GM18907 (cell line): ENCODE results near the gene TRABD.

ENCODE experiments used
- ATAC-seq: cut with Tn5 transposase; IDR thresholded peaks from one replicate; pipeline ENCODE4 v1.9.1; 2021; ENCODE audit warnings: mild to moderate bottlenecking, moderate library complexity; ENCODE audit not compliant: unreplicated experiment

The TRABD gene

DNA sequence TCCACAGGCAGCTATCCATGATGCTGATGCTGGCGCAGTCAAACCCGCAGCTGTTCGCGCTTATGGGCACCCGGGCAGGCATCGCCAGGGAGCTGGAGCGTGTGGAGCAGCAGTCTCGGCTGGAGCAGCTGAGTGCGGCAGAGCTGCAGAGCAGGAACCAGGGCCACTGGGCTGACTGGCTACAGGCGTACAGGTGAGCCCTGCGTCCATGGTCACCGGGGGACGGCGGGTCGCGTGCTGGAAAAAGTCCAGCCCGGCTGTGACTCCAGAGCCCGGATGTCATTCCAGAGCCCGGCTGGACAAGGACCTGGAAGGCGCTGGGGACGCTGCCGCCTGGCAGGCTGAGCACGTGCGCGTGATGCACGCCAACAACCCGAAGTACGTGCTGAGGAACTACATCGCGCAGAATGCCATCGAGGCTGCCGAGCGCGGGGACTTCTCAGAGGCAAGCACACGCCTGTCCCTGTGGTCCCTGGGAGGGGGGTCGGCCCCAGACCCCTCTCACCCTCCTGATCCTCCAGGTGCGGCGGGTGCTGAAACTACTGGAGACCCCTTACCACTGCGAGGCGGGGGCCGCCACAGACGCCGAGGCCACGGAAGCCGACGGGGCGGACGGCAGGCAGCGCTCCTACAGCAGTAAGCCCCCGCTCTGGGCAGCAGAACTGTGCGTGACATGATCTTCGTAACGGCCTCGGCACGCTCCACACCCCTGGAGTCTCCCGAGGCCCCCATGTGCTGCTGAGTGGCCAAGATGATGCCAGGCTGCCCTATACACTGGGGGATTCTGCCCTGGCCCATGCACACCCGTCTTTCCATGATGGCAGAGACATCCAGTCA is 31.2 kb downstream of the TRABD start:
- ATAC-seq = no peak

DNA sequence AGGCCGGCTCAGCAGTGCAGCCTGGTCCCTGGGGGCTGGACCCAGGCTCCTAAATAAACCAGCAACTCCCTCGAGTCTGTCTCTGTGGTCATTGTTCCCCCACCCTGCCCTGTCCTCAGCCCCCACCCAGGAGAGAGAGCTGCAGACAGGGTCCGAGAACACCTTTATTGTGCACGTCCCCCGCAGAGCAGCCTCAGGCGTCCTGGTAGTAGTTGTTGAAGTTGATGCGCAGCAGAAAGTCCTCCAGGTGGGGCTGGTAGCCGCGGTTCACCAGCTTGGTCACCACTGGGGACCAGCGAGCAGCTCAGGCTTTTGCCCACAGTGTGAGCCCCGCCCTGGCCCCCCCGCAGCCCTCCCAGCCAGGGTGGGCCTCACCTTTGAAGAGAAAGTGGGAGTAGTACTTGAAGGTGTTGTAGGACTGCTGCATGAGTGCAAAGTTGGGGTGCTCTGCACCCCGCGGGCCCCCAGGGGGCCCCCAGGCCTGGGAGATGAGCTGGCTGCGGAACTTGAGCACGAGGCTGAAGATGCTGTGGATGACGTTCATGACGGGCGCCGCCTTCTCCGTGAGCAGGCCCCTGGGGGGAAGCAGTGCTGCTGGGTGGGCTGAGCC is 31.9 kb downstream of the TRABD start:
- ATAC-seq = no peak

DNA sequence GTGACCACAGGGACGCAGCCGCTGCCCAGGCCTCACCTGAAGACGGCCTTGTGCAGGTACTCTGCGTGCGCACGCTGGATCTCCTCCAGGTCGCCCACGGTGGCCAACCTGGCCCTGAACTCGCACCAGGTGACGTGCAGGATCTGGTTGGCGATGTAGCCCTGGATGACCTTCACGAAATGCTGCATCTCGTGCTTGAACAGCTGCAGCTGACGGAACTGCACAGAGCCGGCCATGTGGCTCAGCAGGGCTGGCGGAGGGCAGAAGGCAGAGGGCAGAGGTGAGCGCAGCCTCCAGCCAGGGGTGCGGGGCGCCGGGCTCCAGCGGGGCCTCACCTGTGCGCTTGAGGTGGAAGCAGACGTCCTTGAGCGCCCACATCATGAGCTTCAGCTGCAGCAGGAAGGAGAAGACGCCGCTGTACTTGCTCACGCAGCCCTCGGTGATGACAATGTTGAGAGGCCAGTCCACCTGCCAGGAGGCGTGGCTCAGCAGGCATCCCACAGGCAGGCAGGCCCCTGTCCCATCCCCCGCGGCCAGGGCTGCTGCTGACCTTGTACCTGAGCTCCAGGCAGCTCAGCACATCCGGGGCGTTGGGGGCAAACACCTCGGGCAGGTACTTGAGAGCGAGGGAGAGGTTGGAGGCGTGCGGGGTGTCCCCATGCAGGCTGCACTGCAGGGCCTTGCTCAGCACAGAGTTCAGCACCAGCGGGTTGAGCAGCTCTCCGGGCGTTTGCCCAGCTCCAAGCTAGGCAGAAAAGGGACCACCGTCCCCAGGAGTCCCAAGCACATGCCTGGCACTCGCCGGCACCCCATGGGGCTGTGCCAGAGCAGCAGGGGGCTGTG is 32.7 kb downstream of the TRABD start:
- ATAC-seq = no peak

DNA sequence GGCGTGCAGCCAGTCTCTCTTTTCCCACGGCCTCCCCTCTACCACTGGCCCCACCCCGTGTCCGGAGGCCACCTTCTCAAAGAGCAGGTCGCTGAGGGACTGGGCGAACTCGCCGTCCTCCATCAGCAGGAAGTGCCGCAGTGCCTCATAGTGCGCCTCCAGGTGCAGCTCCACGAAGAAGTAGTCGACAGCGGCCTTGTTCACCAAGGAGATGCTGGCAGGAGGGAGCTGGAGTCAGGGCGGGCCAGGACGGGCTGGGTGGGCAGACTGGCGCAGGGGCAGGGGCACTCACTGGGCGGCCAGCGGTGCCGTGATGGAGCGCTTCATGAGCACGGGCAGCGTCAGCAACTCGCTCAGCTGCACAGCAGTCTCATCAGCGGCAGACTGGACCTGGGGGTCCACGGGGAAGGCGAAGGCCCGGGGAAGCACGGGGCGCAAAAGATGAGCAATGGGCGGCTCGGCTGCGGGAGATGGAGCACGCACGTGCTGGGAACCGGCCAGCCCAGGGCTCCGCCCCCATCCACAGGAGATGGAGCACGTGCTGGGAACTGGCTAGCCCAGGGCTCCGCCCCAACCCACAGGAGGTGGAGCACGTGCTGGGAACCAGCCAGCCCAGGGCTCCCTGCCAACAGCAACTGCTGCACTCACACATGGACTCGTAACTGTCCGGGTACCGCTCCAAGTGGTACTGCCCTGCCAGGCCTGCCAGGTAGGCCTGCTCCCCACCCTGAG is 33.4 kb downstream of the TRABD start:
- ATAC-seq = no peak

DNA sequence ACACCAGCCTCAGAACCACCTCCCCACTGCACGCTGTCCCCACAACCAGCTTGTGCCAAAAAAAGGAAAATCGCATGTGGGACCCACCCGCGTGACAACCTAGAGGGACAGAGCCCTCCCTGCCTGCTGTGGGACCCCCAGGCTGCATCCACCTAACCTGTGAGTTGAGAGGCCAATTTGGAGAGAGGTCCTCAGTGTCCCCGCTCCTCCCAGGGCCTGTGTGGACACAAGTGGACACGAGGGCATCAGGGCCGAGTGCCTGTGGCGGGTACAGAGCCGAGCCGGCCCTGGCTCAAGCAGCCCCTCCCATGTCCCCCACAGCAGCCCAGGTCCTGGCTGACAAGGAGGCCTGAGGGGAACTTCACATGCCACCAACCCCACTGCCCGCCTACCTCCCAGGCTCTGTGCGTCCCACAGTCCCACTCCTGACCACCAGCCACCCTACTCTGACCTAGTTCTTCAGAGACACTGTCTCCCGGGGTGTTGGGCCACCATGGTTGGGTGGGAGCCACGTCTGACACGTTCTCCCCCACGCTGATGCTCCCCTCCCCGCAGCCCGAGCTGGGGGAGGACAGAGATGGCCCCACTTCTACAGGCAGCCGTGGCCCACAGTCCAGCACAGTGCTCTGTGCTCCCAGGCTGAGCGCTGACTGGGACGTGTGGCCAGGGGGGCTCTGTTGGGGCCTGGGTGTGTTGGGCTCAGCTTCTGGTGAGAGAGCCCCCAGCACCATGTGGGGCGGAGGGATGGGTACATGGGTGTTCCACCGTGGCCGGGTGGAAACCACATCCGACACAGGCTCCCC is 34.3 kb downstream of the TRABD start:
- ATAC-seq = no peak

DNA sequence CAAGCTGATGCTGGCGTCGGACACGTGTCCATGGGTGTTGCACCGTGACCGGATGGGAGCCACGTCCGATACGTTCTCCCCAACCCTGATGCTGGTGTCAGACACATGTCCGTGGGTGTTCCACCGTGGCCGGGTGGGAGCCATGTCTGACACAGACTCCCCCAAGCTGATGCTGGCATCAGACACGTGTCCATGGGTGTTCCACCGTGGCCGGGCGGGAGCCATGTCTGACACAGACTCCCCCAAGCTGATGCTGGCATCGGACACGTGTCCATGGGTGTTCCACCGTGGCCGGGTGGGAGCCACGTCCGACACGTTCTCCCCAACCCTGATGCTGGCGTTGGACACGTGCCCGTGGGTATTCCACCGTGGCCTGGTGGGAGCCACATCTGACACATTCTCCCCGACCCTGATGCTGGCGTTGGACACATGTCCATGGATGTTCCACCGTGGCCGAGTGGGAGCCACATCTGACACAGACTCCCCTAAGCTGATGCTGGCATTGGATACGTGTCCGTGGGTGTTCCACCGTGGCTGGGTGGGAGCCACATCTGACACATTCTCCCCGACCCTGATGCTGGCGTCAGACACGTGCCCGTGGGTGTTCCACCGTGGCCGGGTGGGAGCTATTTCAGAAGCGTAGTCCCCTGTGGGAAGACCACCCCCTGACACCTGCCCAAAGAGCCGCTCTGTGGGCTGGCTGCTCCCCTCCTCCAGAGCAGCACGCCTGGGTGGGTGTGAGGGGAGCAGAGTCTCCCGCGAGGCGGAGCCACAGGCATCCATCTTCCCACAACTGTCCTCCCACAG is 35.1 kb downstream of the TRABD start:
- no peak for ATAC-seq

DNA sequence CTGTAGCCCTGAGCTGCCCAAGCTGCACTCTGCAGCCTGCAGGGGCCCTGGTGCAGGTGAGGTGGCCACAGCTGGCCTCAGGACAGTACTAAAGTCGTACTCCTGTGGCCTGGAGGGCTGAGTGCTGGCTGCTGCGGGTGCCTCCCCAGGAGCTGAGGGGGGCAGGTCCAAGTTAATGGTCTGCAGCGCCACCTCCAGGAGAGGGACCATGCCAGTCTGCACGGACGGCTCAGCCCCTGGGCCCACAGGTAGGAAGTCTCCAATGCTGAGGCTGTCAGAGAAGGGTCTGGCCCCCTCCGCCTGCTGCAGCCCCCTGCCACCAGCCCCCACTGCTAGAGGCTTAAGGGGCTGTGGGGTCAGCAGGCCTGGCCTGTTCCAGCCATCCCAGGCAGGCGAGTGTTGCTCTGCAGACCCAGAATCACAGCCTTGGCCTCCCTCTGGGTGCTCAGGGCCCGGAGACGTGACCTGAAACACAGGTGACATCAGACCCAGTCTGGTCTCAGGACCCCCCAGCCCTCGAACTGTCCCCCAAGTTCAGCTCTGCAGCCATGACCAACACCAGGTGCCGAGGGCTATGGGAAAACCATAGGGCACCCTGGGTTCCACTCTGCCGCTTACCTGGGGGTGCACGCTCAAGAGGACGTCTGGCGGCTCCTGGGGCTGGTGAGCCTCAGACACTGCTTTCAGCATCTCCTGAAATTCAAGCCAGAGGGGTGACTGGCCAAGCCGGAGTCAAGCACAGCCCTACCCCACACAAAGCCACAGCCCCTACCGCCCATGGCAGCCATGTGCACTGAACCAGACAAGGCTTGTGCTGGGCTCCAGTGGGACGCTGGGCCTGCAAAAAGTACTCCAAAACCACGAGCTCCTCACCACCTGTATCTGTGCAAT is 35.9 kb downstream of the TRABD start:
- ATAC-seq = no peak

DNA sequence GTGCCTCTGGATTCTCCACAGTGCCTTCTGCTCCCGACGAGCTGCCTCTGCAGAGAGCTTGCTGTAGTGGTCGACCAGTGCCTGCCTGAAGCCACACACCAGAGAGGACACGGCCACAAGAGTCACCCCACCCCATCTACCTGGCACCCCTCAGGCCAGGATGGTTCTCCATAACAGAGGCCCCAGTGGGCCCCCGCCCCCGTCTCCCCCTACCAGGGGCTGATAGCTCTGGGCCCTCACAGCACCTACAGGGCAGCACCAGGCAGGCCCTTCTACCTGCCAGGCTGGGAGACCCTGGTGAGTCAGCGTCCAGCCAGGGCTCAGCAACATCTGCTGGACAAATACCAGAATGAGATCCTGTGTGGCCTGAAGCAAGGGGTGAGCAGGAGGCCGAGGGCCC is 36.8 kb downstream of the TRABD start:
- no peak for ATAC-seq

DNA sequence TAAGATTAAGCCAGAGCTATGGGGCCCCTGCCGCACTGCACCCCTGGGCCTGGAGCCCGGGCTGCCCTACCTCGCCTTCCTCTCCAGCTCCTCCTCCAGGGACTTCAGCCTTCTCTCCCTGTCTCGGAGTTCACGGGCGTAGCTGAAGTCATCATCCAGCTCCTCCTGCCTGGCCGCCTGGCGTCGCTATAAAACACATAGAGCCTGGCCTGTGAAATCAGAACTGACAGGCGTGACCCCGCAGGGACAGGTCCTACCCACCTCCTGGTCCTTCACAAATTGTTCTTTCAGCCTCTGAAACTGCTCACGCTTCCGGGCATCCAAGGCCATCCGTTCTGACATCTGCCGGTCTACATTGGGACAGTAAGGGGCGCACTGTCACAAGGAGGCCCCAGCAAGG is 38.4 kb downstream of the TRABD start:
- ATAC-seq = no peak

DNA sequence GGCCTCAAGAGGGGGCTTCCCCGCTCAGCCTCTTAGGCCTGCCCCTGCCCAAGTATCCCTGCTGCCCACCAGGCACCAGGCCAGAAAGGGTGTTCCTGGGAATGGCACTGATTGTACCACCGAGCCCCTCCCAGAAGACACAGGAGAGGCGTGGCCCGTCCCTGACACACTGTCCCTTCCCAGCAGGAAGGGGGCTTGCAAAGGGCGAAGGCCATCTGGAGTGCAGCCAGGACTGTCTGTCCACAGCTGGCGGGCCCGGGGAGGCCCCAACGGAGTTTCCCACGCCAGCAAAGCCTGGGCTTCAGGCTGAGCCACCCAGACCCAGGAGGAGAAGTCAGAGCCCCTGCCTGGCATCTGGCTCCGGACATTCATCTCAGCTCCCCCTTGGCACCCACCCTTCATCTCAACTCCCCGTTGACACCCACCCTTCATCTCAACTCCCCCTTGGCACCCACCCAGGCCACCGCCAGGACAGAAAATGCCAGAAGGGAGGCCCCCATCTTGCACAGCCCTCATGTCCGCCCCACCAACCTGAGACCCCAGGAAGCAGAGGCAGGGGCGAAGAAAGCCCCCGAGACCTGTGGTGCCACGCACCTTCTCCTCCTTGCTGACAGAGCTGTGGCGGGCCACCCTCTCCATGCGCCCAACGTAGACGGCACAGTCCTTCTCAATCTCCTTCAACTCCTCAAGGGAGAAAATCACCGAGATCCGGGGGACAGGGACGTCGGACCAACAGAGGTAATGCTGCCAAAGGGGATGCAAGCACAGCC is 39.7 kb downstream of the TRABD start:
- ATAC-seq = no peak

DNA sequence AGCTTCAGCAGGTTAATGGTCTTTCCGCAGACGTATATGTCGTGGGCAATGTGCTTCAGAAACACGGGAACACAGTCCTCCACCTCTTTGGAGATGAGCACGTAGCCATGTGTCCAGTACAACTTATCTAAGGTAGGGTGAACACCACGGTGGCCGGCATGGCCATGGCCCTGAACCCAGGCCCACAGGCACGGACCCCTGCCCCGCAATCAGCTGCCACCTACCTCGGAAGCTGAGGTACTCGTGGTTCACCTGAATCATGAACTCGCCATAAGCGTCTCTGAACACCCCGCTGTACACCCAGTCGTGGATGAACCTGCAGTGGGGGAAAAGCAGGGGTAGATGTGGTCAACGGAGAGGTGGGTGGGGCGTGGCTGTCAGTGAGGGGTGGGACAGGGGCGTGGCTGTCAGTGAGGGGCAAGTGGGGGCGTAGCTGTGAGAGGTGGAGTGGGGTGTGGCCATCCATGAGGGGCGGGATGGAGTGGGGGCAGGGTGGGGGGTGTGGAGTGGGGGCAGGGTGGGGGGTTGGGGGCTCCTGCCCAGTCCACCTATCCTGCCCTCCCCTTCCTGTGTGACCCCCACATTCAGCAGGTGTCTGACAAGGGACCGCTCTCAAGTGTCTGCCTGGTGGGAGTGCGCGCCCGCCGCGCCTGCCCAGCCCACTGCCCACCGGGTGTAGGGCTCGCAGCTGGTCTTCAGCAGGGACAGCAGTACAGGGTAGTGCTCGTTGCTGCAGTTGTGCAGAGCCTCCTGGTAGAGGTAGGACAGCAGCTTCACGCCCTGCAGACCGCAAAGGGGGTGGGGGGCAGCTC is 40.6 kb downstream of the TRABD start:
- no peak for ATAC-seq

DNA sequence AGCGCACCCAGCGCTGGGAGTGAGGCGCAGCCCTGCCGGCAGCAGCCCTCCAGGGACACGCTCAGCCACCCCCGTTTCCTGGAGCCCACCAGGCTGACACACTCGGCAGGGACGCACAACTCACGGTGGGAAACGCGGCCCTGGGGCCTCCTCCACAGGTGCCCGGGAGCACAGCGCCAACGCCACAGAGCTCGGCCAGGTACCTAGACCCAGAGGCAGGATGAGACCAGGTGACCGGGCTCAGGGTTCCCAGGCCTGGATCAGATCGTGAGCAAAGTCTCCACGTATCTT is 41.1 kb downstream of the TRABD start:
- ATAC-seq = no peak

DNA sequence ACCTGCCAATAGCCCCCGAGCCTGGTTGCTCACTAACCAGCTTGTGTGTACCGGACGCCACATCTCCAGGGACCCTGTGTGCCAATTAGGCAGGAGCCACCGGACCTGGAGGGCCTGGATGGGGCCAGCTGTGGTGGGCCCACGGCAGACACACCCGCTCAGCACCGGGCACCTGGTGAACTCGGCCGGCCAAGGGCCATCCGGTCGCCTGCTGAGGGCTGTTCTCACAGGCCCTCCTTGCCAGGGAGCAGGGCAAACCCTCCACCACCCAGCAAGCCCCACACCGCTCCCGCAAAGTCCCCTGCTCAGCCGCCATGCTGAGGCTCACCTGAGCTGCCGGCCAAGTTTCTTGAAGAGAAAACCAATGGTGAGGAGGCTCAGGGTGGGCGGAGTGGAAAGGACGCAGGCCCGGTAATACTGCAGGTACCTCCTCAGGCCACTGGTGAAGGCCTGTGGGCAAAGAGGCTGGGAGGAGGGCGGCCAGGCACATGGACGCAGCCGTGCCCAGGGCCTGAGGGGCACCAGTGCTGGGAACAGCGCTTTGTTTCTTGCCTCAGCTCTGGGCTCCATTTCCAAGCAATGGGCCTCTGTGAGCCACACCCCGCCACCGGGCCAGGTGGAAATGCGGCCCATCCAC is 42.0 kb downstream of the TRABD start:
- ATAC-seq = no peak

DNA sequence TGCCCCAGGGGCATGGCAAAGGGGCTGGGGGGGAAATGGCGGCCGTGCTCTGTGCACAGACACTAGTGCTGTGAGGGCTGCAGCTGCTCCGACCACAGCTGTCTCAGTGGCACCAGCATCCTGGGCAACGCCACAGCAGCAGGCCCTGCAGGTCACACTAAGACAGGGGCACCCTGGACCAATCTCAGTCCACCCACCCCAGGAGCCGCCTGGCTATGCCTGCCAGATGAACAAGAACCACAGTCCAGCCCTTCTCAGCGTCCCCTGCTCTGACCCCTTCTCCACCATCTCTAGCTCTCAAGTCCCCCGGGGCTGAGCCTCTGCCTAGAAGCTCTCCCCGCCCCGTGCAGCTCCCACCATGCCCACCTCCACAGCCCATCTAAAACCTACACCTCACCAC is 42.7 kb downstream of the TRABD start:
- no peak for ATAC-seq

DNA sequence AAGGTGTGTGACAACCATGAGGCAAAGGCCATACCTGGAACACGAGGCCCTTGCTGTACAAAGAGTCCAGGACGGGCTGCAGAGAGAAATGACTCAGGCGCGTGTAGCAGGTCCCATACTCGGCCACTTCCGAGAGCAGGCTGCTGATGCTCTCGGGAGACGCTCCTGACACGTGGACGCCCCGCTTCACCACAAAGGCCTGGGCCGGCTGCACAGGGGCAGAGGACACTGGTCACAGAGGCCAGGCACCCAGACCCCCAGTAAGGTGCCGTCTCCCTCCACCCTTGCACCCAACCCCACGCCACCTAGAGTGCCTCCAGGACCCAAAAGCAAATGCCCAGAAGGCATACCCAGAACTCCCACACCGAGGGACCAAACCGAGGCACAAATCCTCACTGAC is 43.7 kb downstream of the TRABD start:
- no peak for ATAC-seq

DNA sequence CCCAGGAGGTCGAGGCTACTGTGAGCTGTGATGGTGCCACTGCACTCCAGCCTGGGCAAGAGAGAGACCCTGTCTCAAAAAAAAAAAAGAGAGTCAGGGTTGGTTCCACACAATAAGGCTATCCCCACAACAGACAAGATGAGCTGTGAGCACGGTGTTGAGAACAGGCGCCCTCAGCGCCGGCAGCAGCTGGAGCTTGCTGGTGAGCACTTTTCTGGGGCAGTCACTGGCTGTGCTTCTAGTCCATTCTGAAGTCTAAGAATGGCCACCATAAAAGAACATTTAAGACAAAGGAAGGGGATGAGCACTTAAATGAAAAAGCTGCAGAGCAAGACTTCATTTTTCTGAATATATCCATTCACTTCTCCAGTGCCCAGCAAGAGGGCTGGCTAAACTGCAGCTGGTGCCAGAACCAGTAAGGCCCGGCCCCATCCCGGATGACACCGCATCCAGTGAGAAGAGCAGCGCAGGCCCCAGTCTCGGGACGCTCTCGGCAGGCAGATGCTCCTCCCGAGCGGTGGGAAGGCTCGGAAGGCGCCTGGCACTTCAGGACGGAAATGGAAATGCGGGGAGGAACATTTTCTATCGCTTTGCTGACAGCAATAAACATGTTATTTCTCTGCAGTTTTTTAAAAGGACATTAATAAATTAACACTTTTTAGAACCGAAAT is 46.9 kb downstream of the TRABD start:
- ATAC-seq = no peak
